Endothelial cell of umbilical vein (primary cell): ENCODE results near the gene HERPUD1. TPM values are rescaled to one million over a fixed set of nuclear protein-coding genes. Genes with fewer than 3 reads are reported as not detected.
A peak's percentile ranks its signal among the peaks of the same experiment; 100 is the strongest.

Experiments used
- BruUV-seq: library from RNA; stranded (reverse); fragments of 400-500 nt; replicated peaks from 2 replicates; lab custom pipeline; 2021; lab: Mats Ljungman, UMichigan
- CTCF ChIA-PET: fragments of 300-600, 350-600 bp; sonication (Branson Sonifier 250); formaldehyde crosslinking; loops from one replicate; lab custom pipeline; 2021; ENCODE audit warnings: antibody characterized with exemption, inconsistent platforms; lab: Charles Lee
- POLR2A ChIA-PET: fragments of 300-600, 350-600 bp; sonication (Branson Sonifier 250); formaldehyde crosslinking; loops from one replicate; lab custom pipeline; 2021; ENCODE audit warnings: antibody characterized with exemption, inconsistent platforms; lab: Charles Lee
- DNase-seq: peaks from one replicate; pipeline ENCODE4 v3.0.0-alpha.2; 2011; ENCODE audit warnings: low read depth, low spot score
- FAIRE-seq: peaks from 2 replicates; lab custom pipeline; 2011; peaks lifted over from hg19 to GRCh38; lab: Jason Lieb, UNC
- H2AFZ ChIP-seq: 2 replicates; pipeline ENCODE4 v1.6.0; 2012; ENCODE audit warnings: low read depth, low read length, control low read depth, inconsistent platforms
- H3K27ac ChIP-seq: 2 replicates; pipeline ENCODE4 v1.5.1; 2011; ENCODE audit warnings: low read depth, mild to moderate bottlenecking, control low read depth, low read length, moderate library complexity; ENCODE audit not compliant: insufficient read depth
- H3K27me3 ChIP-seq, 2 experiments: 2 replicates each; pipeline versions ENCODE4 v1.6.0 to v1.6.1; 2011; ENCODE audit warnings: low read length in 2 of 2, mixed read lengths in 1 of 2; ENCODE audit not compliant: control insufficient read depth in 2 of 2, insufficient read depth in 2 of 2
- H3K36me3 ChIP-seq, 2 experiments: 2 replicates in 1 of 2; 3 replicates in 1 of 2; pipeline ENCODE4 v1.5.1; 2011; ENCODE audit warnings: low read length in 2 of 2, mild to moderate bottlenecking in 1 of 2, moderate library complexity in 1 of 2; ENCODE audit not compliant: control insufficient read depth in 2 of 2, insufficient read depth in 2 of 2; ENCODE audit errors: extremely low read depth in 1 of 2
- H3K4me1 ChIP-seq: 3 replicates; pipeline ENCODE4 v1.5.1; 2011; ENCODE audit warnings: mild to moderate bottlenecking, low read length; ENCODE audit not compliant: control insufficient read depth, insufficient read depth; ENCODE audit errors: extremely low read depth
- H3K4me2 ChIP-seq: 2 replicates; pipeline ENCODE4 v1.6.1; 2011; ENCODE audit warnings: low read length, control low read depth, mixed read lengths; ENCODE audit not compliant: insufficient read depth
- H3K4me3 ChIP-seq, 3 experiments: fragments of 200-600 bp in 1 of 3; sonication (generic), shearing (Covaris generic) in 1 of 3; replicated peaks in 1 of 3; 2 replicates each; pipeline ENCODE4 v1.5.1; 2011 to 2016; ENCODE audit warnings: control low read depth in 3 of 3, low read length in 3 of 3, mild to moderate bottlenecking in 2 of 3, inconsistent platforms in 1 of 3, low read depth in 1 of 3, moderate library complexity in 1 of 3; ENCODE audit not compliant: insufficient read depth in 1 of 3
- H3K79me2 ChIP-seq: 2 replicates; pipeline ENCODE4 v1.6.0; 2012; ENCODE audit warnings: low read length, inconsistent platforms; ENCODE audit not compliant: control insufficient read depth, insufficient read depth
- H3K9ac ChIP-seq: replicated peaks from 2 replicates; pipeline ENCODE3; 2011; ENCODE audit warnings: low read length, control low read depth; ENCODE audit not compliant: insufficient read depth; ENCODE audit errors: extremely low read depth
- H3K9me1 ChIP-seq: replicated peaks from 3 replicates; pipeline ENCODE4 v1.6.0; 2011; ENCODE audit warnings: mild to moderate bottlenecking, low read length; ENCODE audit not compliant: control insufficient read depth, insufficient read depth; ENCODE audit errors: extremely low read depth
- H3K9me3 ChIP-seq: replicated peaks from 2 replicates; pipeline ENCODE4 v1.5.1; 2012; ENCODE audit warnings: low read length, inconsistent platforms; ENCODE audit not compliant: control insufficient read depth, insufficient read depth
- H4K20me1 ChIP-seq: replicated peaks from 2 replicates; pipeline ENCODE3; 2011; ENCODE audit warnings: mild to moderate bottlenecking, low read length; ENCODE audit not compliant: control insufficient read depth, insufficient read depth; ENCODE audit errors: extremely low read depth
- EZH2 ChIP-seq: IDR thresholded peaks from 2 replicates; pipeline ENCODE4 v1.6.1; 2012; ENCODE audit warnings: borderline replicate concordance, low read depth, mild to moderate bottlenecking, moderate library complexity, low read length, inconsistent platforms; ENCODE audit not compliant: severe bottlenecking
- FOS ChIP-seq: IDR thresholded peaks from 2 replicates; pipeline ENCODE4 v1.6.1; 2011; ENCODE audit warnings: mild to moderate bottlenecking, low read length, moderate library complexity, borderline replicate concordance; ENCODE audit not compliant: insufficient read depth
- GATA2 ChIP-seq: IDR thresholded peaks from 2 replicates; pipeline ENCODE4 v1.7.0; 2011; ENCODE audit warnings: low read depth, mild to moderate bottlenecking, moderate library complexity, mixed read lengths, low read length; ENCODE audit not compliant: insufficient read length, insufficient read depth
- JUN ChIP-seq: IDR thresholded peaks from 2 replicates; pipeline ENCODE4 v1.6.1; 2011; ENCODE audit warnings: borderline replicate concordance, low read depth; ENCODE audit not compliant: insufficient read length, insufficient read depth
- MYC ChIP-seq: IDR thresholded peaks from one replicate; pipeline ENCODE4 v1.6.1; 2011; ENCODE audit warnings: mild to moderate bottlenecking, low read depth, low read length
- POLR2A ChIP-seq: IDR thresholded peaks from 2 replicates; pipeline ENCODE4 v1.6.1; 2012; ENCODE audit warnings: low read depth, mild to moderate bottlenecking, control low read depth, low read length
- POLR2AphosphoS5 ChIP-seq: IDR thresholded peaks from 2 replicates; pipeline ENCODE4 v1.6.1; 2012; ENCODE audit warnings: low read depth, mild to moderate bottlenecking, control low read depth, low read length, moderate library complexity; ENCODE audit not compliant: insufficient read depth
- dilution Hi-C: fragments of 300-500 bp; cut with MboI; formaldehyde crosslinking; loops from one replicate; pipeline ENCODE4 v1.15.0; 2019; ENCODE audit warnings: low sequenced_read_pairs; ENCODE audit not compliant: extremely low pct_ligation_motif_present
- intact Hi-C: fragments of 100-400 bp; cut with micrococcal nuclease; formaldehyde crosslinking; loops from one replicate; pipeline ENCODE4 v1.10.0; 2022
- polyA plus RNA-seq, 4 experiments: library from polyadenylated mRNA; depleted of rRNA in 3 of 4; stranded (reverse) in 3 of 4; unstranded in 1 of 4; fragments of >200 nt; gene quantifications; 2 replicates each; pipeline versions ENCODE4 v1.2.1 to v1.2.3, GENCODE V29; 2011 to 2012; ENCODE audit warnings: missing spikeins in 1 of 4
- total RNA-seq: library from RNA; stranded (reverse); gene quantifications from 2 replicates; pipeline ENCODE4 v1.2.3, GENCODE V29; 2021
- TF ChIP-seq, protein P1 (sequence below), 2 donors: IDR thresholded peaks; 1 replicate in 1 of 2; 2 replicates in 1 of 2; pipeline ENCODE4 v1.5.1; 2011; ENCODE audit warnings: low read length in 2 of 2, mild to moderate bottlenecking in 2 of 2, moderate library complexity in 2 of 2, control low read depth in 1 of 2, inconsistent platforms in 1 of 2, low read depth in 1 of 2; ENCODE audit not compliant: insufficient read depth in 1 of 2; ENCODE audit errors: extremely low read depth in 1 of 2
- TF ChIP-seq, protein P2 (sequence below): IDR thresholded peaks from 2 replicates; pipeline ENCODE4 v1.6.1; 2011; ENCODE audit not compliant: insufficient read depth, insufficient read length

HERPUD1 gene
- total and polyA plus RNA-seq, 2 donors (not counting 3 experiments of a cell fraction or from before 2014, with no cell fraction given): 107 to 109 TPM

- Histone ChIP-seq H3K36me3 (no peaks in the 10 kb centered on the region), H3K4me2 (no peak overlapping the region), H3K9me1 (no peaks in the 10 kb centered on the region), H3K9ac (no peak overlapping the region), H3K79me2 (no peaks in the 10 kb centered on the region), H3K27me3 (no peaks in the 10 kb centered on the region), H3K27ac (no peak overlapping the region), H2AFZ (peak overlapping the region; percentile 48), H4K20me1 (no peaks in the 10 kb centered on the region), H3K4me3 (no peak overlapping the region), H3K9me3 (no peaks in the 10 kb centered on the region), H3K4me1 (peaks cover 12% of the 10 kb centered on the region)
- POLR2A ChIA-PET: no interaction called here
- FAIRE-seq (peak; percentile 38), DNase-seq (no peak)
- dilution Hi-C loops (no loop called here), intact Hi-C loops (no loop called here)
- TF ChIP-seq, protein P1, sequence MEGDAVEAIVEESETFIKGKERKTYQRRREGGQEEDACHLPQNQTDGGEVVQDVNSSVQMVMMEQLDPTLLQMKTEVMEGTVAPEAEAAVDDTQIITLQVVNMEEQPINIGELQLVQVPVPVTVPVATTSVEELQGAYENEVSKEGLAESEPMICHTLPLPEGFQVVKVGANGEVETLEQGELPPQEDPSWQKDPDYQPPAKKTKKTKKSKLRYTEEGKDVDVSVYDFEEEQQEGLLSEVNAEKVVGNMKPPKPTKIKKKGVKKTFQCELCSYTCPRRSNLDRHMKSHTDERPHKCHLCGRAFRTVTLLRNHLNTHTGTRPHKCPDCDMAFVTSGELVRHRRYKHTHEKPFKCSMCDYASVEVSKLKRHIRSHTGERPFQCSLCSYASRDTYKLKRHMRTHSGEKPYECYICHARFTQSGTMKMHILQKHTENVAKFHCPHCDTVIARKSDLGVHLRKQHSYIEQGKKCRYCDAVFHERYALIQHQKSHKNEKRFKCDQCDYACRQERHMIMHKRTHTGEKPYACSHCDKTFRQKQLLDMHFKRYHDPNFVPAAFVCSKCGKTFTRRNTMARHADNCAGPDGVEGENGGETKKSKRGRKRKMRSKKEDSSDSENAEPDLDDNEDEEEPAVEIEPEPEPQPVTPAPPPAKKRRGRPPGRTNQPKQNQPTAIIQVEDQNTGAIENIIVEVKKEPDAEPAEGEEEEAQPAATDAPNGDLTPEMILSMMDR (IDR thresholded peaks at IDR 0.05; ENCODE audit: extremely low read depth in 1 of 2, insufficient read depth in 1 of 2, low read depth in 1 of 2, low read length in 2 of 2): no peak
- TF ChIP-seq GATA2 (no peak), POLR2AphosphoS5 (no peak), EZH2 (no peak), MYC (no peak), POLR2A (no peak), JUN (no peak), FOS (no peak)
- TF ChIP-seq, protein P2, sequence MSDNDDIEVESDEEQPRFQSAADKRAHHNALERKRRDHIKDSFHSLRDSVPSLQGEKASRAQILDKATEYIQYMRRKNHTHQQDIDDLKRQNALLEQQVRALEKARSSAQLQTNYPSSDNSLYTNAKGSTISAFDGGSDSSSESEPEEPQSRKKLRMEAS: no peak
- CTCF ChIA-PET: interaction anchor here (0.9 to 9.3 kb wide), 10 partner anchors 11 to 334 kb away, joined by 3 to 140 read pairs (median 4); partner anchors contain the start of genes CPNE2 and NLRC5
- BruUV-seq: no TSS peak
Observed at GRCh38 chr16:56966093-56966475, 34.1 kb downstream of the HERPUD1 start.
